GM04503 (cell line): ENCODE results near the gene KDM7A.

Source experiments
- DNase-seq: peaks from one replicate; pipeline ENCODE4 v3.0.0-alpha.2; 2012; ENCODE audit warnings: low read depth

Gene KDM7A

DNA sequence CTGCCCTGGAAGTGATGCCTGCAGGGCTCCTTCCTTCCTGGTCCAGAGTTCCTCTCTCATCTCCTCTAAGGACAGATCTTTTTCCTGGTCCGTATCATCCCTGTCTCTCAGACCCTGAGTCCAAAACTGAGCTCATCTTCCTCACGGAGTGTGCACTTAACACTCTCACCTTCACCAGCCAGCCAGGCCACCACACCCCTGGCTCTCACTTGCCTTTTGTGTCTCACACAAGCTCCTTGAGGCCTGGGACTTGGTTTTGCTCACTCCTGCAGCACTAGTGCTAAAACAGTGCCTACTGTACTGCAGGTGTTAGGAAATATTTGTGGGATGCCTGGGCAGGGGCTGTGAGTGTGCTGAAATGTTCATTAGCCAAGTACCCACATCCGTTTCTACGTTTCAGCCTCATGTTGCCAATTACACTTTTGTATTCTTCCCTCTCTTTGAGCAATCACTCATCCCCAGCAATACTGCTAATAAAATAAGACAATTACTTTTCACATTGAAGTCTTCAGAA, 92.6 kb downstream of the KDM7A start:
- no peak for DNase-seq

DNA sequence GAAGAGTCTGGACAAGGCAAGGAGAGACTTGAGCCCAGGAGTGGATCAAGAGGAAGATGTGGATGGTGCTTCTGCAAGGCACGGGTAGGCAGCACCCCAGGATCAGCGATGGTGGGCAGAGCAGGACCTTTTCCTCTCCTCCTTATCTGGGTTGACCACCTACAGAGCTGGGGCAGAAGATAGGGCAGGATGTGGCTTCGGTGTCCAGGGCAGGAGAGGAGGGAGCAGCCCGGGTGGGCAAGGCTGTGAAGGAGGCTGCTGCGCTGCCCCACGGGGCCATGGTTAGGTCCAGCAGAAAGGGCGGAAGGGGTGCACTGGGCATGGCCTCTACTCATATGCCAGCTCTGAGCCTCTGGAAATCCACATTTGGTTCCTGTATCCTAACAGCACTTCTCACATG, 94.0 kb downstream of the KDM7A start:
- DNase-seq = no peak

DNA sequence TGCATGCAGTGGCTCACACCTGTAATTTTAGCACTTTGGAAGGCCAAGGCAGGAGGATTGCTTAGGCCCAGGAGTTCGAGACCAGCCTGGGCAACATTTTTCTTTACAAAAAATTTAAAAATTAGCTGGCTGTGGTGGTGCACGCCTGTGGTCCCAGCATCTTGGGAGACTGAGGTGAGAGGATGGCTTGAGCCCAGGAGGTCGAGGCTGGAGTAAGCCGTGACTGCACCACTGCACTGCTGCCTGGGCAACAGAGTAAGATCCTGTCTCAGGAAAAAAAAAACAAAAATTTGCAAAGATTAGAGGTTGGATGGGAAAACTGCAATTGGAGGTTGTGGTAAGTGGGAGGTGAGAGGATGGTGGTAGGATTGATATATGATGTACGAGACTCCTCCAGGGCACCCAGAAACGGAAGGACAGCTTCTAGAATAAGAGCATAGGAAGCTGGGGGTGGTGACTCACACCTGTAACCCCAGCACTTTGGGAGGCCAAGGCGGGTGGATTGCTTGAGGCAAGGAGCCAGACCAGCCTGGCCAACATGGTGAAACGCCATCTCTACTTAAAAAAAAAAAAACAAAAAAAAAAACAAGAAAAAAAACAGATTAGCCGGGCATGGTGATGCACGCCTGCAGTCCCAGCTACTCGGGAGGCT, 94.9 kb downstream of the KDM7A start:
- DNase-seq = no peak

DNA sequence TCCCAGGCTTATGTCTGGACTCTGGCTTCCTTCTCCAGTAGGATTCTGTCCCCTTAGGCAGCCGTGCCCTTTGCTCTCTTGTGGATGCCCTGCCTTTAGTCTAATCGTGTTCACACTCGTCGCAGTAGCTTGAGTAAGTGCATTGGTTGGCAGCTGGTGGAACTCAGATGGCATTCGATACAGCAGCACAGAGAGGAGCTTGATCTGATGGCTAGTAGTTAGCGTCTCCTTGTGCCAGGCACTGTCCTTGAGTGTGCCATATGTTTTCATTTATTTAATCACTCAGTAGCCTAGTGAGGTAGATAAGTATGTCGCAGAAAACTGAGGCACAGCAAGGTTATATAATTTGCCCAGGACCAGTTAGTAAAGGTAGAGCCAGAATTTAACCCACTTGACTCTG, 95.9 kb downstream of the KDM7A start:
- no peak for DNase-seq

DNA sequence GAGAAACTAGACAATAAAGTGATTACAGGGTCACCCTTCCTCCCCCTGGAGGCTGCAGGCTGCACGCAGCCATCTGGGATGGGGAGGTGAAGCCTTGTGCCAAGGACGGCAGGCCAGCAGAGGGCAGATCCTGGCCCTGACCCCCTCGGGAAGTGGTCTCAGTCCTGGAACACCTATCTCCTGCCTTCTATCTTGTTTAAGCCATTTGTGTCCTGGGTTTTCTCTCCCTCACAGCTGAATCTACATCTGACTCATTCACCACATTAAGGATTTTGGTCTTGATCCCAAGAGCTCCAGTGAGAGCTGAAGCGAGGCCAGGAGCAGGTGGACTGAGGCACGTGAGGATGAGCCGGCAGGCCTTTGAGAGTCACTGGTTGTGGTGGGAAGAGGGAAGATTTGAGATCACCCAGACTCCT, 97.7 kb downstream of the KDM7A start:
- DNase-seq = no peak

DNA sequence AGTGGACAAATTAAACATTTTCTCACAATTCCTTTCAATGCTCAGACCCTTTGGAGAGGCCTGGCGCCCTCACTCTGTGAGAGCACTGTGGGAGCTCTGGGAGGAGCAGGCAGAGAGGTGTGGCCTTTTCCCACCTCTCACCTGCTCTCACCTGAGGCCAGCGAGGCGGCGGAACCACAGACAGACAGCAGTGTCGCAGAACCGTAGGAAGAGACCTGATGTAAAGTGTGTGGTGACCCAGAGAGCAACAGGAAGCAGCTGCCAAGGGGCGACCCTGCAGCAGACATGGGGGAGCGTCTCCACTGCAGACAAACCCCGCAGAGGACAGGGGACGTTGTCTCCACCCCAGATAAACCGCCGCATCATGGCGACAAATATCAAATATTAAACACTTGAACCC, 98.4 kb downstream of the KDM7A start:
- no peak for DNase-seq

DNA sequence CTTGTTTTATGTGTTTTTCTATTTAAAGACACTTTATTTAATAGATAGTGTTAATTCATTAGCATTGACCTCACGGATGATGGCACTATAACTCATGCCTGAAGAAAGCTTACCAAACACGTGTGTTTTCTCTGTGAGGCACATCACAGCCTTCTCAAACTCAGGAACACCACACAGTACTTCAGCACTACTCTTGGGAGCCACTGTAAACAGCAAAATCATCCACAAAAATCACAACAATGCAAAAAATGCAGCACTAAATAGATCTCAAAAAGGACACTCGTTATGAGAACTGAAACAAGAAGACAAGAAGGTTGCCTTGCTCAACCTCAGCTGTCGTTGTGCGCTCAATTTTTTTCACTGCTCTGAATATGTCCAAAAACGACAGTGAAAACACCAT, 102.0 kb downstream of the KDM7A start:
- peak; percentile 29 for DNase-seq

DNA sequence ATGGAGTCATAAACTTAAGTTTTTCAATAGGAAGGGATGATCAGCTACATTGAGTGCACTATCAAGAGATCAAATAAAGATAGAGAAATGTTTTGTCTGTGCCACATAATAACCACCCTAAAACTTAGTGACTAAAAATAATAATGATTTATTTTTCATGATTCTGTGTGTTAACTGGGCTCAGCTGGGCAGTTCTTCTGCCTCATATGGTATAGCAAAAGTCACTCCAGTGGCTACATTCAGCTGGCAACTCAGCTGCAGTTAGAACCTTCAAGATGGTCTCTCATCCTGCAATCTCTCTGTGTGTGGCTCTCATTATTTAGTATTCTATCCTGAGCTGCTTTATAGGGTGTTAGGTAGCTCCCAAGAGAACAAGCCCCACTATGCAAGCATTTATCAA, 106.2 kb downstream of the KDM7A start:
- no peak for DNase-seq

DNA sequence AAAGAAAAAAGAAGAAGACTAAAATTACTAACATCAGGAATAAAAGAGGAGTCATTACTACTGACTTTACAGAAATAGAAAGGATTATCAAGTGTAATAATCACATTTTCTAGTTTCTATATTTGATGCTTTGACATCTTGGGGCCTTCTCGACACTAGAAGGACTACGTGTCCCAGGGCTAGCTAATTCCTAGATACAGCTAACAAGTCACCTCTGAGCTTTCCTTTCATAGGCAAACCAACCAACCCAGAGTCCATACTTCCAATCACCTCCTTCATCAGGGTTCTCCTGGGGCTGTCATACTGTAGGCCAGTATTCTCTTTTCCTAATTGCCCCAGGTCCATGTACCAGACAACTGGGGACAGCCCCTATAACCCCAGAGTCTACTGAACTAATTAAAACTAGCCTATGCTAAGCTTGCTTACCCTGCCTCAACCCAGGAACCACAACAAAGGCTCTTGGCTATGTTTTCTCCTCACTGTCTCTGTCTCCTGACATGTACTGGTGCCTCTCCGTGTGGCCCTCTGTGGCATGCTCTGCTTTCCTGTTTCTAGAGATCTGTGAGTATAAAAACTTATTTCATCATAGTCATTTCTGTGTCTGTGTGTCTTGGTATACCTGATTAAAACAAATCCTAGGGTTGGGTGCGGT, 107.4 kb downstream of the KDM7A start:
- no peak for DNase-seq

DNA sequence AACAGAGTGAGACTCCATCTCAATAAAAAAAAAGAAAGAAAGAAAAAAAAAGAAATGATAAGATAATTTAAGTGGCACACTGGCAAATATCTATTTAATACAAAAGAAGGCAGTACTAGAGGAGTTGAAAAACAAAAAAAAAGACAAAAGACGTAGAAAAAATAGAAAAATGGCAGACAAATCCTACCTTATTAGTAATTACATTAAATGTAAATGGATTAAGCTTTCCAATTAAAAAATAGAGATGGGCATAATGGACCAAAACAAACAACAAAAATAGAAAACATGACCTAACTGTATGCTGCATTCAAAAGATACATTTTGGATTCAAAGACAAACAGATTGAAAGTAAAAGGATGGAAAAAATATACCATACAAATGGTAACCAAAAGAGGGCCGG, 108.8 kb downstream of the KDM7A start:
- DNase-seq = no peak

DNA sequence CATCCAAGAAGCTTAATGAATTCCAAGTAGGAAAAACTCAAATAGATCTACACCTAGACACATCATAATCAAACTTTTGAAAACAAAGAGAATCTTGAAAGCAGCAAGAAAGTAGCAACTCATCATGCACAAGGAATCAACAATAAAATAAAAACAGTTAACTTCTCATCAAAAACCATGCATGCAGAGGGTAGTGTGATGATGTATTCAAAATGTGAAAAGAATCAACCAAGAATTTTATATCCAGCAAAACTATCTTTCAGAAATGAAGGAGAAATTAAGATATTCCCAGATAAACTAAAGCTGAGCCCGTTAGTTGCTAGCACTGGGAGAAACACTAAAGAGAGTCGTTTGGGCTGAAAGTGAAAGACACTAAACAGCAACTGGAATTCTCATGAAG, 109.7 kb downstream of the KDM7A start:
- DNase-seq = no peak

DNA sequence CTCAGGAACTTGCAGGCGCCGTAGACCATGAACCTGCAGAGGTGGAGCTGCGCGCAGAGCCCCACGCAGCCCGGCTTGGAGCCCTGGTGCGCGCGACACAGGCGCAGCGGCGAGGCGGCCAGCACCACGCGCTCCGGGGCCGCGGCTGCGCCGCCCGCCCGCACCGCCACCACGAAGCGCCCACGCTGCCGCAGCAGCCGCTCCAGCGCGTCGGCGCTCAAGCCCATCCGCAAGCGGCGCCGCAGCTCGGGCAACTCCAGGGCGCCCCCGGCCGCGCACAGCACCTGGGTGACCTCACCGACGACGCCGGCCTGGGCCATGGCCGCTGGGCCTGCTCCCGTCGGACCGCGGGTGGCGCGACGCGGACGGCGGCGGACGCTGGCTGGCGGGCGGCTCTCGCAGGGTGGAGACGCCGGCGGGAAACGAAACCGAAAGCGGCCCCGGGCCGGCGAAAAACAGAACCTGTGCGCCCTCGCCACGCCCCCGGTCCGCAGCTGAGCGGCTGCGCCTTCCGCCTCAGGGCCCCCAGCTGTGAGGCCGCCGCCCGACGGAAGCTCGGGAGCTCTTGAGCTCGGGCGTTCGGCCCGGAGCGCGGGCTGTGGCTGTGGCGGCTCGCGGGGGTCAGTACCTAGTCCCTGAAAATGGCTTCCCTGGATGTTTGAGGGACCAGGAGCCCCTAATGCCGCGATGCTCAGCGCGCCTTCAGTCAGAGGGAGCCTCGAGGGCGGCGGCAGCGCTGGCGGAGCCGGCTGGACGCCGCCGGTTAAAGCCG, 114.1 kb downstream of the KDM7A start, which contains the start of gene PARP12:
TSS of gene PARP12 (minus strand) at position 424 of the 772 bp plus-strand sequence. CDS start at position 320, 104 bp downstream.
- DNase-seq = no peak

DNA sequence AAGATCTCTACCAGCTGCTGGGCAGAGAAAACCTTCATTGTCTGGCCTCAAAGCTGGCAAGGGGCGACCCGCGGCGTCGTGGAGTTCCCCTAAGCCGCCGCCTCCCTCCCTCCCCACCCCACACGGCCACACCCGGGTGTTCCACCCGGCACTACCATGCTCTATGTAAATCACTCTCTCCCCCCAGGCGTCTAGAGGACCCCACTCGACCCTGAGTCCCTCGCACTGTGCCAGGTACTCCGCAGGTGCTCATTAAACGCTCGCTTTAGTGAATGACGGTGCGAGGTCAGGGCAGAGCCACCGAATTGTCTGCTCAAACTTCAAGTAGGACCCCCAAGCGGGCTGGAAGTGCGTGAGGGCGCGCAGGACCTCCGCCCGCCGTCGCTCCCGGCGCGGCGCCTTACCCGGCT, 114.7 kb downstream of the KDM7A start:
- no peak for DNase-seq

DNA sequence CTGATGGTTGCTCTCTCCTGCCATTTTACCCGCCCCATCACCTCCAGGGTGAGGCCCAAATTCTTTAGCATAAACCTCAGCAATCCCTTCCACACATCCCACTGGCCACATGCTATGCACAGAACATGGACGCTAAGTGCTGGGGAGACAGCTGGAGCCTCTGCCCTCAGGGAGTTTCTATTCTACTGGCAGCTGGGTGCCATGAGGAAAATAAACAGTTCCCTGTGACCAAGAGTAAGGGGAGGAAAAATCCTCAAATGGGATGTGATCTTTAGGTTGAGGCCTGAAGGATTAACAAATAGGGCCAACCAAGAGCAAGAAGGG, 115.2 kb downstream of the KDM7A start:
- DNase-seq = no peak

DNA sequence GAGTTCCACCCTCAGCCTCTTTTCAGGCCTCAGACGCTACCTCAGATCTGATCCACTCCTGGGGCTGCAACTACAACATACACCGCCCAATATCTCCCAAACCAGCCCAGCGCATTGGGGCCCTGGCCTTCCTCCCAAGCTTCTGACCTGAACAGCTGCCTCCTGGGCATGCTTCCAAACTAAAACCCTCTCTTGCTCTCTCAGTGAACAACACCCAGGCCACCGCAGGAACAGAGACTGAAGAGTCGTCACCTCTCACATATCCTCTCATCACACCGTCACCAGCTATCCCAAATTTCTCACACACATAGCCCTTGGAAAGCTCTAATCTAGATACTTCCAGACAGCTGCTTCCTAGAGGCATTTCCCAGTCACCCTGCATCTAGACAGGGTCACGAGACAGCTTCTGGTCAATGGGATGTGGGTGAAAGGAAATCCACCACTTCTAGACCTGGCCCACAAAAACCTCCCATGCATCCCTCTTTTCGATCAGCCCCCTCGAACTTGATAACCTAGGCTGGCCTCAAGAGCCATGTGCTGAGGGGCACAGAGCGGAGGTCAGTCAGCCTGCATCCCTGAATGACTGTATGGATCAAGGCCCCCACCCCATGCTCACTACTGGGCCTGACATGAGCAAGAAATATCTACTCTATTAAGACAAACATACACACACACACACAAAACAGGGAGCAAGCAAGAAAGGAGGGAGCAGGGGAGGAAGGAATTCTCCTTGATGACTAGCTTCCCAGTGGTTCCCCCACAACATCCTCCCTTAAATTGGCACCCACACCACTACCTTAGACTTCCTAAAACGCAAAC, 115.8 kb downstream of the KDM7A start:
- no peak for DNase-seq

DNA sequence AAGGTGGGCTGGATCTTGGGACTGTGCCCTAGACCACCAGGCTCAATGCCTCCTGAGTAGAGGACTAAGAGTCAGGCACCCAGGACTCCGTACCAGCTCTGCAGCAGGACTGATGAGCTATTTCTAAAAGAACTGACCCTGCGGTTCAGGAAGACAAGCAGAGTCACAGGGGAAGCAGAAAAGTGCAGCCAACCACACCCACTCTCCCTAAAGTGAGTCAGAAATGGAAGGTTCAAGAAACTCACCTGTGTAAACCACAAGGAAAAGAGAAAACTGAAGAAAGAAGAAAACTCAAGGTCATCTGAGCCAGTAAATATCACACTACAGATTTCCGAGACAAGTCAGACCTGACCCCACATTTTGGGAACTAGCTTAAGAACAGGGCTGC, 116.5 kb downstream of the KDM7A start:
- DNase-seq = no peak

DNA sequence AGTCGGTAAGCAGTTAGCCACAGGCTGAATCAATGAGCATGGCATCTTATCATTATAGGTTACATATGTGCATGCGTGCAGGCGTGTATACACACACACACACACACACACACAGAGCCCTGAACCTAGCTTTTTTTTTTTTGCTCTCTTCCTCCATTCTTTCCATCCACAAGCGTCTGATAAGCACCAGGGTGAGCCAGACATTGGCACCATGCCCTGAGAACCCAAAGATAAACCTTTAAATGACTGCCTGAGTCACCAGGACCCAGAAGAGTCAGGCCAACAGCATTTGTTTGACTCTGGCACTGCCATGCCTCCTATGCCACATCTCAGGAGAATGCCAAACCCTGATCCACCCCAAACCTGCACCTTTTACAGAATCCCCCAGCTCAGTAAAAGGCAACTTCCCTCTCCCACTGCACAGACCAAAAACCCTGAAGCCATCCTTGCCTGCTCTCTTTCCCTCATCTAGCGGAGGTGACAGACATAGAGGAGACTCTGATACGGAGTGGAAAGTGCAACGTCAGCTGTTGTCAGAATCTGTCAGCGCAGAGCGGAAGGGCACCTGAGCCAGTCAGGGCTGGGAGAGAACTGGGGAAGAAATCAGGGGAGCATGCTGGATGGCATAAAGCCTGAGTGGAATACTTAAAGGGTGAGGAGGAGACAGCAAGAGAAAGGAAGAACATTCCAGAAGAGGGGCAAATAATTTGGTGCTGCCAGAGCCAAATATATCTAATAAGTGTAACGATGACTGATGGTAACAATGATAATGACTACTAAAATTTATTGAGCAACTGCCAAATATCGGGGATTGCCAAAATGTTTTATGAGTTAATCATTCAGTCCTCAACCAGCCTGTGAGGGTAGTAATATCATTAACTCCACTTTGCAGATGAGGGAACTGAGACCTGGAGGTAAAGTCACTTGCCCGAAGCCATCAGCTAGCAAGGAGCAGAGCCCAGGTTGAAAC, 117.2 kb downstream of the KDM7A start:
- DNase-seq = peak; percentile 55

DNA sequence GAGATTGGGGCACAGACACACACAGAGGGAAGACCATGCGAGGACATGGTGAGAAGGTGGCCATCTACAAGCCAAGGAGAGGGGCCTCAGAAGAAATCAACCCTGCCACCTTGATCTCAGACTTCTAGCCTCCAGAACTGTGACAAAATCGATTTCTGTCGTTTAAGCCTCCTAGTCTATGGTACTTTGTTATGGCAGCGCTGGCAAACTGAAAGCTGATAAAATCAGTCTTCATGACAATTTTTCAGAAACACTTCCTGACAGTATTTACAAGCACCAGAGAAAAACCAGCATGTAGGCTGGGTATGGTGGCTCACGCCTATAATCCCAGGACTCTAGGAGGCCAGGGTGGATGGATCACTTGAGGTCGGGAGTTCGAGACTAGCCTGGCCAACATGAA, 118.3 kb downstream of the KDM7A start:
- no peak for DNase-seq

DNA sequence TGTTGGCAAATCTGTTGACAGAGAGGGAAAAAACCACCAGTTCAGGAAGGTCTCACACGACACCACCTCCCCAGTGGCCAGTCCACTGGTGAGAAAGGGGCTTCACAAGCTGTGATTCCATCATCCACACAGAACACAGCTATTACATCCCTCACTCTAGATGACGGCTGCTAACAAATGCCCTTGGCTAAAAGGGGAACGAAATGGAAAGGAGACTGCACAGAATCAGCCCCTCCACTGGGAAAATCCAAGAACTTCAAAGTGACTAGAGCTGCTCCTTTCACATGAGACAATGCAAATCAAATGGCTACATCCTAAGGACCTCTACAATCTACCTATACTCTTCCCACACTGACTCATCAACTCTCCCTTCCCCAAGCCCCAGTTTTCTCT, 119.6 kb downstream of the KDM7A start:
- DNase-seq = no peak

DNA sequence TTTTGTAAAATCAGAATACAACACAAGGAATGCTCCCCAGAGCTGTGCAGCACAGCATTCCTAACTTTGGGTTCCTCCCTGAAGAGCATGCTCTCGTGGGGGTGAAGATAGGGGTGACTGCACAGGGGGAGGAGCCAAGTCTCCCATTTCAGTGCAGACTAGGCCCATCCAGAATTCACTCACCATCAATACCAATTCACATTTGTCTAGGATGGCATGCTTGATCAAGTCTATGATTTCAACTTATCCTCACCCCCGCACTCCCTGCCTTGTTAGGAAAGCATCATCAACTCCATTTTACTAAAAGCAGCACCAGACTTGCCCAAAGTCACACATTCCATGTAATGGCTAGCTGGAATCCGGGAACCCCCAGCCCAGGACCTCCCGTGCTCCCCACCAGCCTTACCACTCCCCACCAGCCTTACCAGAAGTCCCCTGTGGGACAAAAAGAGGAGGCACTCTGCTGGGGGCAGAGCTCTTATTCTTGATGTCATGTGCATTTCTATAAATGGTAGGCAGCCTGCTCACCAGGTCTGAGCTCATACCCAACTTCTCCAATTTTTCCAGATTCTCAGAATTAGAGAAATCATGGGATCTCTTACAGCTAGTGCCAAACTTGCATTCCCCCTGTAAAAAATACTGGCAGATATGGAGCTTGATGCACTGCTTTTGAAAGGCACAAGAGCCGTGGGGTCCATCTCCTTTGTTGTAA, 120.2 kb downstream of the KDM7A start:
- DNase-seq = no peak

DNA sequence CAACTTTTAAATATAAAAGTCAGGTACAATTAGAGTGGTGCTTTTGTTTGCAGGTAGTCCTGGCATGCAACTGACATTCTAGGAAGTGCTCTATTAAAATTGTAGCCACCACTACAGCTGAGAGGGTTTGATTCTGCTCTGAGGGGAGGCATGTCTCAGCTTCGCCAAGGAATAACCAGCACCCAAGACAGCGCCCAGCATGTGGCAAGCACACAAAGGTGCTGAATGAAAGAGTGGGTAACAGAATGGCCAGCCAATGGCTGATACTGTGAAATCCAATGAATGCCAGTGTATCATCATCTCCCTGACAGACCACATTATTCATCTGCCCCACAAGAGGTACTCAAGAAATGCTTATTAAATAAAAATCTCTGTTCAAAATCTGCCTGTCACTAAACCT, 121.0 kb downstream of the KDM7A start:
- DNase-seq = no peak
